H1 (cell line): ENCODE data around the gene PARD6B.

ENCODE experiments used
- CTCF ChIP-seq, 3 experiments: IDR thresholded peaks; 1 replicate in 2 of 3; 2 replicates in 1 of 3; pipeline versions ENCODE4 v1.5.1 to v1.6.1; 2011; ENCODE audit warnings: low read length in 3 of 3, mild to moderate bottlenecking in 3 of 3, inconsistent platforms in 2 of 3, low read depth in 1 of 3, moderate library complexity in 1 of 3; ENCODE audit not compliant: insufficient read depth in 1 of 3; ENCODE audit errors: control extremely low read depth in 1 of 3
- HDAC6 ChIP-seq: IDR thresholded peaks from one replicate; pipeline ENCODE4 v1.7.1; 2012; ENCODE audit warnings: low read depth, mild to moderate bottlenecking, inconsistent platforms, low read length, moderate library complexity
- JUND ChIP-seq: IDR thresholded peaks from 2 replicates; pipeline ENCODE4 v1.6.1; 2011; ENCODE audit warnings: mild to moderate bottlenecking, improper control_type of control experiment, low read length
- RXRA ChIP-seq: IDR thresholded peaks from 2 replicates; pipeline ENCODE4 v1.6.1; 2011; ENCODE audit warnings: low read depth, mild to moderate bottlenecking, low read length, moderate library complexity; ENCODE audit not compliant: insufficient read depth
- SP1 ChIP-seq: IDR thresholded peaks from 2 replicates; pipeline ENCODE4 v1.6.1; 2011; ENCODE audit warnings: low read depth, low read length
- USF2 ChIP-seq: IDR thresholded peaks from 2 replicates; pipeline ENCODE4 v1.6.1; 2011; ENCODE audit warnings: low read length, improper control_type of control experiment

- no peak for TF ChIP-seq HDAC6
- TF ChIP-seq JUND: no peak
- TF ChIP-seq SP1: no peak
- TF ChIP-seq CTCF (IDR thresholded peaks at IDR 0.05; ENCODE audit: control extremely low read depth in 1 of 3, insufficient read depth in 1 of 3, low read depth in 1 of 3, low read length in 3 of 3): no peak
- no peak for TF ChIP-seq USF2
- TF ChIP-seq RXRA: no peak
Observed at GRCh38 chr20:50733644-50734349, 2.4 kb downstream of the PARD6B start.
